Measurements from ENCODE around the gene RAB11B. TPM values are rescaled to one million over a fixed set of nuclear protein-coding genes. Genes with fewer than 3 reads are reported as not detected.
A peak's percentile ranks its signal among the peaks of the same experiment; 100 is the strongest.

RAB11B gene
- total and polyA plus RNA-seq, 2 of the 13 experiments (the other 11 are each of a cell fraction or from before 2014, with no cell fraction given), result 6.0 to 28.4 TPM

DNA sequence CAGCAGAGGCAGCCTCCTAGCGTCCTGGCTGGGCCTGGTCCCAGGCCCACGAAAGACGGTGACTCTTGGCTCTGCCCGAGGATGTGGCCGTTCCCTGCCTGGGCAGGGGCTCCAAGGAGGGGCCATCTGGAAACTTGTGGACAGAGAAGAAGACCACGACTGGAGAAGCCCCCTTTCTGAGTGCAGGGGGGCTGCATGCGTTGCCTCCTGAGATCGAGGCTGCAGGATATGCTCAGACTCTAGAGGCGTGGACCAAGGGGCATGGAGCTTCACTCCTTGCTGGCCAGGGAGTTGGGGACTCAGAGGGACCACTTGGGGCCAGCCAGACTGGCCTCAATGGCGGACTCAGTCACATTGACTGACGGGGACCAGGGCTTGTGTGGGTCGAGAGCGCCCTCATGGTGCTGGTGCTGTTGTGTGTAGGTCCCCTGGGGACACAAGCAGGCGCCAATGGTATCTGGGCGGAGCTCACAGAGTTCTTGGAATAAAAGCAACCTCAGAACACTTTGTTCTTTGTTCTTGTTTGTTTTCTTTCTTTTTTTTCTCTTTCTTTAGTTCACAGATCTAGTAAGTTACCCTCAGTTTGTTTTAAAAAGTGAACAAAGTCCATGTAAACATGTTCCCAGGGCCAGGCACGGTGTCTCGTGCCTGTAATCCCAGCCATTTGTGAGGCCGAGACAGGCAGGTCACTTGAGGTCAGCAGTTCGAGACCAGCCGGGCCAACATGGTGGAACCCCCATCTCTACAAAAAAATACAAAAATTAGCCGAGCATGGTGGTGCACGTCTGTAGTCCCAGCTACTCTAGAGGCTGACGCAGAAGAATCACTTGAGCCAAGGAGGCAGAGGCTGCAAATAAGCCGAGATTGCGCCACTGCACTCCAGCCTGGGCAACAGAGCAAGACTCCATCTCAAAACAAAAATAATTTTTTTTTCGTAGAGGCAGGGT is 16.0 kb upstream of the RAB11B start (continued):
- TF ChIP-seq, protein P1, sequence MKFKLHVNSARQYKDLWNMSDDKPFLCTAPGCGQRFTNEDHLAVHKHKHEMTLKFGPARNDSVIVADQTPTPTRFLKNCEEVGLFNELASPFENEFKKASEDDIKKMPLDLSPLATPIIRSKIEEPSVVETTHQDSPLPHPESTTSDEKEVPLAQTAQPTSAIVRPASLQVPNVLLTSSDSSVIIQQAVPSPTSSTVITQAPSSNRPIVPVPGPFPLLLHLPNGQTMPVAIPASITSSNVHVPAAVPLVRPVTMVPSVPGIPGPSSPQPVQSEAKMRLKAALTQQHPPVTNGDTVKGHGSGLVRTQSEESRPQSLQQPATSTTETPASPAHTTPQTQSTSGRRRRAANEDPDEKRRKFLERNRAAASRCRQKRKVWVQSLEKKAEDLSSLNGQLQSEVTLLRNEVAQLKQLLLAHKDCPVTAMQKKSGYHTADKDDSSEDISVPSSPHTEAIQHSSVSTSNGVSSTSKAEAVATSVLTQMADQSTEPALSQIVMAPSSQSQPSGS (CRISPR knock-in tag; IDR thresholded peaks at IDR 0.05), result peak; percentile 79; the same call in 1 of the 2 replicates
- TF ChIP-seq, protein P2, sequence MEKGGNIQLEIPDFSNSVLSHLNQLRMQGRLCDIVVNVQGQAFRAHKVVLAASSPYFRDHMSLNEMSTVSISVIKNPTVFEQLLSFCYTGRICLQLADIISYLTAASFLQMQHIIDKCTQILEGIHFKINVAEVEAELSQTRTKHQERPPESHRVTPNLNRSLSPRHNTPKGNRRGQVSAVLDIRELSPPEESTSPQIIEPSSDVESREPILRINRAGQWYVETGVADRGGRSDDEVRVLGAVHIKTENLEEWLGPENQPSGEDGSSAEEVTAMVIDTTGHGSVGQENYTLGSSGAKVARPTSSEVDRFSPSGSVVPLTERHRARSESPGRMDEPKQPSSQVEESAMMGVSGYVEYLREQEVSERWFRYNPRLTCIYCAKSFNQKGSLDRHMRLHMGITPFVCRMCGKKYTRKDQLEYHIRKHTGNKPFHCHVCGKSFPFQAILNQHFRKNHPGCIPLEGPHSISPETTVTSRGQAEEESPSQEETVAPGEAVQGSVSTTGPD (CRISPR knock-in tag; IDR thresholded peaks at IDR 0.05), result no peak
- TF ChIP-seq ZNF337 (CRISPR knock-in tag; IDR thresholded peaks at IDR 0.05; ENCODE audit: borderline replicate concordance, low read depth), result no peak
- peak; percentile 85 for TF ChIP-seq ADNP (CRISPR knock-in tag; IDR thresholded peaks at IDR 0.05)
- TF ChIP-seq DMAP1 (CRISPR knock-in tag; IDR thresholded peaks at IDR 0.05), result peak; percentile 38; the same call in 1 of the 2 replicates
- TF ChIP-seq, protein P3, sequence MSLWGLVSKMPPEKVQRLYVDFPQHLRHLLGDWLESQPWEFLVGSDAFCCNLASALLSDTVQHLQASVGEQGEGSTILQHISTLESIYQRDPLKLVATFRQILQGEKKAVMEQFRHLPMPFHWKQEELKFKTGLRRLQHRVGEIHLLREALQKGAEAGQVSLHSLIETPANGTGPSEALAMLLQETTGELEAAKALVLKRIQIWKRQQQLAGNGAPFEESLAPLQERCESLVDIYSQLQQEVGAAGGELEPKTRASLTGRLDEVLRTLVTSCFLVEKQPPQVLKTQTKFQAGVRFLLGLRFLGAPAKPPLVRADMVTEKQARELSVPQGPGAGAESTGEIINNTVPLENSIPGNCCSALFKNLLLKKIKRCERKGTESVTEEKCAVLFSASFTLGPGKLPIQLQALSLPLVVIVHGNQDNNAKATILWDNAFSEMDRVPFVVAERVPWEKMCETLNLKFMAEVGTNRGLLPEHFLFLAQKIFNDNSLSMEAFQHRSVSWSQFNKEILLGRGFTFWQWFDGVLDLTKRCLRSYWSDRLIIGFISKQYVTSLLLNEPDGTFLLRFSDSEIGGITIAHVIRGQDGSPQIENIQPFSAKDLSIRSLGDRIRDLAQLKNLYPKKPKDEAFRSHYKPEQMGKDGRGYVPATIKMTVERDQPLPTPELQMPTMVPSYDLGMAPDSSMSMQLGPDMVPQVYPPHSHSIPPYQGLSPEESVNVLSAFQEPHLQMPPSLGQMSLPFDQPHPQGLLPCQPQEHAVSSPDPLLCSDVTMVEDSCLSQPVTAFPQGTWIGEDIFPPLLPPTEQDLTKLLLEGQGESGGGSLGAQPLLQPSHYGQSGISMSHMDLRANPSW (CRISPR knock-in tag; IDR thresholded peaks at IDR 0.05; ENCODE audit: borderline replicate concordance), result peak; percentile 87; the same call in 1 of the 2 replicates
- peak; percentile 45; the same call in 1 of the 2 replicates for TF ChIP-seq GABPB1 (CRISPR knock-in tag; IDR thresholded peaks at IDR 0.05)
- TF ChIP-seq RCOR2 (CRISPR knock-in tag; IDR thresholded peaks at IDR 0.05), result peak; percentile 97
- peak; percentile 20; the same call in 1 of the 2 replicates for TF ChIP-seq ZKSCAN1 (IDR thresholded peaks at IDR 0.05; ENCODE audit: low read length)
- peak; percentile 78; the same call in 1 of the 2 replicates for TF ChIP-seq HMG20B (CRISPR knock-in tag; conservative IDR thresholded peaks at IDR 0.05)
- TF ChIP-seq THAP11 (CRISPR knock-in tag; IDR thresholded peaks at IDR 0.05), result peak; percentile 75
- TF ChIP-seq TBL1XR1 (IDR thresholded peaks at IDR 0.05; ENCODE audit: borderline replicate concordance, low read length, partially characterized antibody), result peak; percentile 77
- TF ChIP-seq HMG20A (CRISPR knock-in tag; IDR thresholded peaks at IDR 0.05; ENCODE audit: borderline replicate concordance), result peak; percentile 87
- TF ChIP-seq TCF7 (IDR thresholded peaks at IDR 0.05; ENCODE audit: low read depth), result peak; percentile 91
- no peak for TF ChIP-seq U2AF2 (IDR thresholded peaks at IDR 0.05; ENCODE audit: low read depth, low read length)
- no peak for TF ChIP-seq SNRNP70 (IDR thresholded peaks at IDR 0.05; ENCODE audit: low read depth, low read length)
- no peak for TF ChIP-seq ZNF672 (CRISPR knock-in tag; IDR thresholded peaks at IDR 0.05)
- no peak for TF ChIP-seq ZNF382 (CRISPR knock-in tag; IDR thresholded peaks at IDR 0.05; ENCODE audit: borderline replicate concordance)
- TF ChIP-seq NFE2L1 (CRISPR knock-in tag; IDR thresholded peaks at IDR 0.05; ENCODE audit: borderline replicate concordance), result no peak
- peak in 1 of 2 experiments; percentile 83; a peak in 1 of 4 replicates for TF ChIP-seq KLF16 (CRISPR knock-in tag; IDR thresholded peaks at IDR 0.05)
- no peak for TF ChIP-seq KDM4B (CRISPR knock-in tag; IDR thresholded peaks at IDR 0.05)
- peak; percentile 99 for TF ChIP-seq PITX1 (CRISPR knock-in tag; IDR thresholded peaks at IDR 0.05)
- no peak for TF ChIP-seq ZNF30 (CRISPR knock-in tag; IDR thresholded peaks at IDR 0.05)
- TF ChIP-seq CBFB (CRISPR knock-in tag; IDR thresholded peaks at IDR 0.05), result peak; percentile 66
- peak; percentile 26; the same call in 1 of the 2 replicates for TF ChIP-seq ZNF619 (CRISPR knock-in tag; IDR thresholded peaks at IDR 0.05)
- peak; percentile 72; the same call in 1 of the 2 replicates for TF ChIP-seq SMARCC2 (IDR thresholded peaks at IDR 0.05)
